Upper lobe of left lung (tissue), 4 donors: ENCODE data around the gene KIF21A.

ENCODE experiments used
- EP300 ChIP-seq, 4 donors: sonication (generic); formaldehyde crosslinking; IDR thresholded peaks; one replicate each; pipeline ENCODE4 v1.5.1; 2017; ENCODE audit warnings: antibody characterized with exemption in 4 of 4, control low read depth in 2 of 4
- POLR2AphosphoS5 ChIP-seq, 2 donors: sonication (generic); formaldehyde crosslinking; IDR thresholded peaks; one replicate each; pipeline ENCODE4 v1.5.1; 2017; ENCODE audit warnings: antibody characterized with exemption in 2 of 2

- TF ChIP-seq POLR2AphosphoS5 (IDR thresholded peaks at IDR 0.05), result no peak
- no peak for TF ChIP-seq EP300 (IDR thresholded peaks at IDR 0.05)
These were observed 148.2 kb downstream of the KIF21A start for GRCh38 chr12:39294715-39295114.
